ENCODE measurements around the gene YEATS4.

DNA sequence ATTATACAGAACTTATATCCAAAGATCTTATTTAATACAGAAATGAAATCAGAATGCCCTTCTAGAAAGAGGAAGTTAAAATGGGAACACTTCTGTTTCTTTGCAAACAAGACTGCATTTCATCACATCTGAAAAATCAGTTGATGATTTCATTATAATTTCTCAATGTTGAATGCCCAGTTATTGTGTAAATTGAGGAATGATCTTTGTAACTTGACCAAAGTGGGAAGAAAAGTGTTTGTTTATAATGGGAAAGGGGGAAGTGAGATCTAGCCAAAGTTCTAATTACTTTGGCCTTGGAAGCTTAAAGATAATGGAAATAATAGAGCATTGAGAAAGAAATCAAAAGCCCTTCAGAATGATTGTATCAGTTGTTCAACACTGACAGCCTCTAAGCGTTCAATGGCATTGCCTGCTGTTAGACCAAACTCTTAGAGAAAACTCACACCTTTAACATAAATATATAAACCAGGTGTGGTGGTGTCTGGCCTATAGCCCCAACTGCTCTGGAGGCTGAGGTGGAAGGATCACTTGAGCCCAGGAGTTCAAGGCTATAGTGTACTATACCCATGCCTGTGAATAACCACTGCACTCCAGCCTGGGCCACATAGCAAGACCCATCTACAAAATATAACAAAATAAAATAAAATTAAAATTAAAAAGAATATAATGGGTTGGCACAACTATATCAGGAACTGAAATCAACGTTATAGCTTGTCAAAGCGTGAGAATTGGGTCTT lies 21.3 kb upstream of the YEATS4 start:
- TF ChIP-seq POLR2AphosphoS5 (IDR thresholded peaks at IDR 0.05) (no peak), CTCF (IDR thresholded peaks at IDR 0.05) (no peak)

Data from transverse colon (tissue), 4 donors.